AG09309 (cell line): ENCODE measurements around the gene TNFRSF4.

Experiments used
- DNase-seq: peaks from one replicate; pipeline ENCODE4 v3.0.0-alpha.2; 2010; ENCODE audit warnings: low read depth
- H3K4me3 ChIP-seq: 2 replicates; pipeline ENCODE4 v1.5.1; 2011; ENCODE audit warnings: mild to moderate bottlenecking, low read depth, low read length, moderate library complexity; ENCODE audit not compliant: control insufficient read depth
- TF ChIP-seq, protein P1 (sequence below): IDR thresholded peaks from 2 replicates; pipeline ENCODE4 v1.5.1; 2011; ENCODE audit warnings: mild to moderate bottlenecking, low read depth, low read length, inconsistent platforms; ENCODE audit not compliant: insufficient read depth, control insufficient read depth; ENCODE audit errors: missing control alignments

Gene TNFRSF4

DNA sequence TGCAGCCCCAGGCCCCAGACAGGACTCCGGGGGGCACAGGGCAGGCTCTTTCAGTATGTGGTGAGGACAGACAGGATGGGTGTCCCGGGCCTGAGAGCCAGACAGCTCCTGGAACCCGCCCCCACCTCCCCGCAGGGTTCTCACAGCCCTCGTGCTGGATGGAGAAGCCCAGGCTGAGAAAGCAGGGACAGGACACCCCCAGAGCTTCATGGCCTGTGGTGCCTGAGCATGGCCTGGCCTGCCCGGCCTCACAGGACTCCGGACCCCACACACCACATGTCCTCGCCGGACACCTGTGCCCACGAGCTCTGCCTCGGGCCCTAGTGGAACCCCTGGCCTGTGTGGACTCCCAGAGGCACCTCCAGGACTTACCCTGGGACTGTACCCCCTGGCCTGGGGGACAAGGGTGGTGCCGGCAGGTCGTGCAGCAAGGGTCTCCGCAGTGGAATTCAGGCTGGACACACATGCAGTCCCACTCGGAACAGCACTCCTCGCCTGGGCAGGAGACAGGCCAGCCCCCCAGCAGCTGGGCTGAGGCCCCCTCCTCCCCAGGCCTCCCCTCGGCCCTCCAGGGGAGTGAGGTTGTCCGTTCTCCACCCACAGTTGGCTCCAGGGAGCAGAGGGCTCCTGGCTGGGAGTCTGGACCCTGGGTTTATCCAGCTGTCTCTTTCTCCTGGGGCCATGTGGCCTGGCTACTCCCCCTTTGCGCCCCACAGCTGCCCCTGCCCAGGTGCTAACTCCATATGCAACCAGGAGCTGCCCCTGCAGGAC is 8.8 kb downstream of the TNFRSF4 start:
- H3K4me3 ChIP-seq, result no peak overlapping the region
- DNase-seq, result no peak

DNA sequence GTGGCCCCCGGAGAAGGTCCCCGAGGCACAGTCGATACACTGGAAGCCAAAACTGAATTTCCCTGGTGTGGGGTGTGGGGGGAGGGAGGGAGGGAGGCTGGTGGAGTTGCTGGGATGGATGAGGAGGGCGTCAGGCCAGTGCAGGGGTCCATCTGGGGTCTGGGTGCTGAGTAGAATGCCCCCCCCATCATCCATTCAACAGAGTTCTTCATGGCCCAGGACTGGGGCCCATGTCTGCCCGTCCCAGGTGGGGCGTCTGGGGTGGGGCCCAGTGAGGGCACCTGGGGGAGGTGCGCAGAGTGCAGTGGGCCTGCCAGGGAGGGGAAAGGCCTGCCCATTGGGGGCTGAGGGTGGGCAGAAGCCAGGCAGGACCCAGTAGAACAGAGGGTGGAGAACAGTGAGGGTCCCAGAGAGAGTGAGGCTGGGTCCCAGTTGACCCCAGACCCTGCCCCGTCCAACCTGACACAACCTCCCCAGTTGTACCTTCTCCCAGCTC is 9.5 kb downstream of the TNFRSF4 start:
- TF ChIP-seq, protein P1, sequence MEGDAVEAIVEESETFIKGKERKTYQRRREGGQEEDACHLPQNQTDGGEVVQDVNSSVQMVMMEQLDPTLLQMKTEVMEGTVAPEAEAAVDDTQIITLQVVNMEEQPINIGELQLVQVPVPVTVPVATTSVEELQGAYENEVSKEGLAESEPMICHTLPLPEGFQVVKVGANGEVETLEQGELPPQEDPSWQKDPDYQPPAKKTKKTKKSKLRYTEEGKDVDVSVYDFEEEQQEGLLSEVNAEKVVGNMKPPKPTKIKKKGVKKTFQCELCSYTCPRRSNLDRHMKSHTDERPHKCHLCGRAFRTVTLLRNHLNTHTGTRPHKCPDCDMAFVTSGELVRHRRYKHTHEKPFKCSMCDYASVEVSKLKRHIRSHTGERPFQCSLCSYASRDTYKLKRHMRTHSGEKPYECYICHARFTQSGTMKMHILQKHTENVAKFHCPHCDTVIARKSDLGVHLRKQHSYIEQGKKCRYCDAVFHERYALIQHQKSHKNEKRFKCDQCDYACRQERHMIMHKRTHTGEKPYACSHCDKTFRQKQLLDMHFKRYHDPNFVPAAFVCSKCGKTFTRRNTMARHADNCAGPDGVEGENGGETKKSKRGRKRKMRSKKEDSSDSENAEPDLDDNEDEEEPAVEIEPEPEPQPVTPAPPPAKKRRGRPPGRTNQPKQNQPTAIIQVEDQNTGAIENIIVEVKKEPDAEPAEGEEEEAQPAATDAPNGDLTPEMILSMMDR, result no peak
- DNase-seq, result no peak
- no peak overlapping the region for H3K4me3 ChIP-seq

More for the DNA sequence above, 8.8 kb downstream of the TNFRSF4 start:
- TF ChIP-seq, protein P1, result no peak

DNA sequence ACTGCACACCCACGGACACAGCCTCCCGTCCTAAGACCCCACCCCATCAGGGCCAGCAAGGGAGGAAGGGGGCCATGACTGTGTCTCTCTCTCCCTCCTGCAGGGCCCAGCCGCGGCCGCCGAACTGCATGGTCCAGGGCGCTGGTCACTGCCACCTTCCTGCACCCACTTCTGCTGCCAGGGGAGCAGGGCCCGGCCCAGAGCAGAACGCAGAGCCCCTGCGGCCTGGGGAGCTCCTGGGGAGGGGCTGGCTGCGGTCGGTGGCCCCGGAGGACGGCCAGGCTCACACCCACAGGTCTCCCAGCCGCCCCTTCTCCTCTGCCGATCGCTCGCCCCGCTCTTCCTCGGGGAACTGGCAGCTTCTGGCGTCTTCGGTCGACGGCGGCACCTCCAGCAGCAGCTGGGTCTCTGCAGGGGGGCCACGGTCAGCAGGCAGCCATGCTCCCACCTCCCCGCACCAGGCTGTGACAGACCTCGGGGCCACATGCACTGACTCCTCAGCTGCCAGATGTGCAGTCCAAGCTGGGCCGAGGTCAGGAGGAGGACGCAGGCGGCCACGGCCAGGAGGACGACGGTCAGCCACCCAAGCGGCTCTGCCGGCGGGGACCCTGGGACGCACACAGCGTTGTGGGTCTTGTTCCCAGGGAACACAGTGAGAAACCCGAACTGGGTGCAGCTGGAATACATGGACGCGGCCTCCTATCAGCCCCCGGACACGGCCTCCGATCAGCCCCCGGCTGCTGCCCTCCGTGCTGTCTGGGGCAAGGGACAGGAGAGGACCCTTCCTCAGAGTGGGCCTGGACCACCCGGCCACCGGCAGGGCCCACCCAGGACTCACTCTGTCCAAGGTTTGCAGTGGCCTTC is 10.2 kb downstream of the TNFRSF4 start:
- no peak overlapping the region for H3K4me3 ChIP-seq
- DNase-seq, result no peak
- TF ChIP-seq, protein P1, result no peak

DNA sequence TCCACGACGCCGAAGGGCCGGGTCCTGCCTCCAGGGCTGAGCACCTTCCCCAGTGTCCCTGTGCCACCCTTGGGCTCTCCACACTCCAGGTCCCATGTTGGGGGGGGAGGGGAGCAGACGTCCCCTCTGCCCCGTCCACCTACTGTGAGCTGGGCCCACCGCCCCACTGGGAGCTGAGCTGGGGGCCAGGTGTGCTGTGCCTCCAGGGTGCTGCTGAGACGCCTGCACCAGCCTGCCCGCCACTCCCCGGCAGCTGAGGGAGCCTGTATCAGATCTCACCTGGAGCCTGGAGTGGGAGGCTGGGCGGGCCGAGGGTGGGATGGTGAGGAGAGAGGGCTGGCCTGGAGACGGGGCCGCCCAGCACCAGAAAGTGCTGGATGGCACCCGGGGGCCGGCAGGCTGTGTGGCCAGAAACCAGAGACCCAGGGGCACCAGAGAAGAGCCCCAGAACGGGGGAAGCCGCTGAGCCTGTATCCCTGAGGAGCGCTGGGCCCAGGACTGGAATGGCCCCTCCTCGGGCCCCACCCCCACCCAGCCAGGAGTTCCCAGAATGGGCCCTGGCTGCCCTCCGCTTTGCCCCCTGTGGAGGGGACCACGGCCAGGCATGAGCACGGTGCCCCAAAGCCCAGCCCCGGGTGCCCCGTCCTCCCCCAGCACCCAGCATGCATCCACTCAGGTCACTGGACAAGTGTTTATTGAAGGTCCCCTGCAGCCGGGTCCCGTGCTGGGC is 11.0 kb downstream of the TNFRSF4 start:
- TF ChIP-seq, protein P1, result no peak
- H3K4me3 ChIP-seq, result no peak overlapping the region
- no peak for DNase-seq

DNA sequence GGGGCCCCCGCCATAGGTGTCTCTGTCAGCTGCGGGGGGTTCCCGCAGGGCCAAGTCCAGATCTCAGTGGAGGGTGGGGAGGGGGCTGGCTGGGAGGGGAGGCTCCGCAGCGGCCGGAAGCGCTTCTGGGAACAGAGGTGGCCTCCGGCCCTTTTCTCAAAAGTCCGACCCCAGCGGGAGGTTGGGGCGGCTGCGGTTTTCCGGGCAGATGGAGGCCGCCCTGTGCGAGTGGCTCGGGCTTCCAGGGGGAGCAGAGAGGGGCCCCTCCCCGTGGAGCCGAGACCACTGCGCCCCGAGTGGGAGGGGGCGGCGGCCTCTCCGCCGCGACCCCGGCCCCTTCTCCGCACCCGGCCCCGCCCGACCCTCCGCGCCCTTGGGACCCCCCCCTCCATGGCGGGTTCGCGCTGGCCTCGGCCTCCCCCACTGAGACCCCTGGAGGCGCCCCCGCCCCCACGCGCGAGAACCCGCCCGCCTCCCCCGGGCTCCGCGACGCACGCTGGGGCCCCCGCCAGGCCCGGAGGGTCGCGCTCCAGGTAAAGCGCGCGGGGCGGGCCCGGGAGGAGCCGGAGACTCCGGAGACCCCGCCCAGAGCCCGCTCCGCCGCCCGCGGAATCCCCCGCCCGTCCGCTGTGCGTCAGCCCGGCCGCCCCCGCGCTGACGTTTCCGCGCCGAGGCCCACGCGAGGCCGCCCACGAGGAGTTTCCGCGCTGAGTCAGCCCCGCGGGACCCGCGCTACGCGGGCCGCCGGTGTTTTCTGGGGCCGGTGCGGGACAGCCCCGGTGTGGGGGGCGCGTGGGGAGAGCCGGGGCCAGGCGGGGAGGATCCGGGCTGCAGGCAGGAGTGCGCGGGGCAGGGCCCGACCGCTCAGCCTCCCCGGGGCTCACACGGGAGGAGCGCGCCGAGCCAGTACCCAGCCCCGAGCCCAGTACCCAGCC is 12.8 kb downstream of the TNFRSF4 start:
- no peak for DNase-seq
- peak overlapping the region; percentile 2; the same call in 1 of the 2 replicates for H3K4me3 ChIP-seq
- TF ChIP-seq, protein P1, result no peak
